ENCODE results near the gene SEC31A.
"Not testable (repeated sequence)": the region's sequence is repeated elsewhere in the genome, so short reads cannot be mapped to it uniquely, and the experiment has no call there.

SEC31A gene

DNA sequence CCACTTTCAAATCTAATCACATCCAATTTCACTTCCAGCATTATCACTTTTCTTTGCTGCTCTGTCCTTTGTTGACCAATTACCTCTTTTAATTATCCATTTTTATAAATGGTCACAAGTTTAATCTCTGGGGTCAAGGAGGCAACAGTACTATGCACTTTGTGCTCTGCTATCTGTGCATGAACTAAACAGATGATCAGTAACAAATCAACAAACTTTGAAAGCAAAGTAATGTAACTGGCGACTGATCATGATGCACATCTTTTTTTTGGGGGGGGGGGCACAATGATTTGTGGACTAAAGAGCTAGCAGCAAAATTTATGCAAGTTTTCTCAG, 1.5 kb upstream of the SEC31A start:
- DNase-seq (ENCODE audit: low read depth) = no peak

DNA sequence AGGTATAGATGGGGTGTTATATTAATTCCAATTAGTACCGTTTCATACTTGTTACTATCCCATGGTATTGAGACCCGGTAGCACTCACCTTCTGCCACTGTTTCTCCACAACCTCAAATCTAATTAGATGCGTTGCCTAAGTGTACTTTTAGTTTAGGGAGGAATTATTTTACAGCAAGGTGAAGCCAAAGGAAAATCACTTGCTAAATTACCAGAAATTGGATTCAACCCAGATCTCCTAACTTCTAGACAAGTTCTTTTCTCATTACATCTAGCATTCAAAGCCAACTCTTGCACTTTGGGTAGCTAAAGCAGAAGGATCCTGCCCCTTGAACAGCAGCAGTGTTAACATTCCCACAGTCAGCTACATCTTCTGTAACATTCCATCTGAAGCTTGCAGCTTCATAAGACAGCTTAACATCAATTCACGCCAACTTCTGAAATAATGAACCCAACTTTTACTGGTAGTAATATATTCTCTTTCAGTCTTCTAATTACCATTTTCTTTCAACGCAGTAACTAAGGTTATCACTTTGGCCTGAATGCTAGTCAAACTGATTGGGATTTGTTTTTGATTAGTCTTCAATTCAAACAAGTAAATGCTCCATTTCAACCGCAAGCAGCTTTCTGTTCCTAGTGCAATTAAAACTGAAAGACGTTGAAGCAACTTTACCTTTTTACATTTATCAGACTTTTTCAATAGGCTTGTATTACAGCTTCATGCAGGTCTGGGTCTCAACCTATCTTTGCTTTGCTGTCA, 934 bp upstream of the SEC31A start:
- DNase-seq (ENCODE audit: low read depth) = no peak

DNA sequence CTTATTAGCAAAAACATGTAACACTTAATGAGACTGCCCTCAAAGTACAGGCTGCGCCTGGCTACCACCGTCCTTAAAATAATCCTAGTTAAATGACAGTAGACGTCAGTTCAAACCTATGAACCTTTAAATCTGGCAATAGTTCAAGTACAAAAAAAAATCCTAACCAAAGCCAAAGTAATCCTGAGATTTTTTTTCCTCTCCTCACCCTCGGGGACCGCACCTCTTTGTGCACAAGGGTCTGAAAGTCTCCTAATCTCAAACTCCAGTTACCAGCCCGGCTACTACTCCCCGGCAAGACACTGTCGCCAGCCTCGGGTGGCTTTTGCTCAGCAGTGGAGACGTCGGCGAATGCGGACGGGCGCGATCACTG, 439 bp downstream of the SEC31A start:
- DNase-seq (ENCODE audit: low read depth) = no peak

DNA sequence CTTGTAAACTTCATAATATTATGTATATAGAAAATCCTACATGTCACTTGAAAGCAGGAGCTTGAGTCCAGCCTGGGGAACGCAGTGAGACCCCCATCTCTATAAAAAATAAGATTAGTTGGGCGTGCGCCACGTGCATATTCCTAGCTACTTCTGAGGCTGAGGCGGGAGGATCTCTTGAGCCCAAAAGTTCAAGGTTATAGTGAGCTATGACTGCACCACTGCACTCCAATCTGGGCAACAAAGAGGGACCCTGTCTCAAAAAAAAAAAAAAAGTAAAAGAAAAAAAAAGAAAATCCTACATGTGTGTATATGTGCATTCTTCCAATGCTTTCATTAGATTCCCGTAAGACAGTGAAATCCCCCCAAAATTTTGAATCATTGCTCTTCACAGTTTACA, 1.7 kb downstream of the SEC31A start:
- DNase-seq (ENCODE audit: low read depth) = no peak

DNA sequence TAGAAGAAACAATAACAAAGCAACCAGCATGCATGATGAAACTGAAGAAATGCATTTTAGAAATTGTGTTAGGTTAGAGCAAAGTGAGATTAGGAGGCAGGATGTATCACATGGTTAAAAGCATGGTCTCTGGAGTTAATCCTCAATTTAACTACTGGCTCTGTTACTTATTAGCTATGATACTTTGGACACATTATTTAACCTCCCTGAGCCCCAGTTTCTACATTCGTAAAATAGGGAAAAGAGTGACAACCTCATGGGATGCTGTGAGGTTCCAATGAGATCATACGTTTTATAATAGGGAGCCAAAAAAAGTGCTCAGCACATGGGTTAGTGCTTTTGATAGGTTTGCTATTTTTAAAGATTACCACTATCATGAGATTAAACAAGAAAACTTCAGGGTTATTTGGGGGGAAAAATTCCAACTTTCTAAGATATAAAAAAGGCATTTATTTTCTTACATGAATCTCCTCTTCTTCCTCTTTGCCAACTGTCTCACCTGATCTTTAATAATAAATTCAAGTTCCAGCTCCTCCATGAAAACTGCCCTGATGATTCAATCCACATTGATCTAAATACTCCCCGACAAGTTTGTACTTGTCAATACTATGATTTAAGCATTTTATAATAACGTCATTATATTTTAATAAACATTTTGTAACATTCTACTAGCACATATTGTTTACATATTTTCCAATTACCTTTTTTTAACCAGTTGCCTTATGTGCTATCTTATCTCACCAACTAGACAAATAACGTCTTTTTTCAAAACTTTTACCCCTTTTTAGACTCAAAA, 4.6 kb downstream of the SEC31A start:
- DNase-seq (ENCODE audit: low read depth) = no peak

DNA sequence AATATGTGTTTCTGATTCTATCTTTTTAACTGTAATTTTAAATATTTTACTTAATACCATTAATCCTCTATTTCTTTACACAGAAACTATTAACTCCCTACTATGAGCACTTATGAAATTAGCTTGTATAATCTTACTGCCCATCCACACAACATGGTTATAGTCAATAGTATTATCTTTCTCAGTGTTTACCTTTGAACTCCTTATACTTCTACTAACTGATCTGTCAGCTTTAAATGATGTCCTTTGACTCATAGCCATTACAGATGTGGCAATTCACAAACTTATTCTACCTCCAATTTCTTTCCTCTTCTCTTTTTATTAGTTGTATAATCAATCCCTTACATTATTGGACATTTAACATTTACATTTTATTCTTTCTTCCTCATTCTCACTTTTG, 5.5 kb downstream of the SEC31A start:
- DNase-seq (ENCODE audit: low read depth) = no peak

DNA sequence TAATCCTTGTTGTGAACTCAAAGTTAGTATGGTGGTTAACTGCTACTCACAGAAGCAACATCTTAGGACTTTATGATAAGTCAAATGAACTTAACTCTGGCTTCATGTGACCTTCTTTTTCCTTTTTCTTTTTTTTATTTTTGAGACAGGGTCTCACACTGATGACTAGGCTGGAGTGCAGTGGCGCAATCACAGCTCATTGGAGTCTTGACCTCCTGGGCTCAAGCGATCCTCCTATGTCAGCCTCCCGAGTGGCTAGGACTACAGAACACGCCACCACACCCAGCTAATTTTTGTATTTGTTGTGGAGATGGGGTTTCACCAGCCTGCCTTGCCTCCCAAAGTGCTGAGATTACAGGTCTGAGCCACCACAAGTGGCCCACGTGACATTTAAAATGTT, 22.4 kb downstream of the SEC31A start:
- no peak for DNase-seq (ENCODE audit: low read depth)

DNA sequence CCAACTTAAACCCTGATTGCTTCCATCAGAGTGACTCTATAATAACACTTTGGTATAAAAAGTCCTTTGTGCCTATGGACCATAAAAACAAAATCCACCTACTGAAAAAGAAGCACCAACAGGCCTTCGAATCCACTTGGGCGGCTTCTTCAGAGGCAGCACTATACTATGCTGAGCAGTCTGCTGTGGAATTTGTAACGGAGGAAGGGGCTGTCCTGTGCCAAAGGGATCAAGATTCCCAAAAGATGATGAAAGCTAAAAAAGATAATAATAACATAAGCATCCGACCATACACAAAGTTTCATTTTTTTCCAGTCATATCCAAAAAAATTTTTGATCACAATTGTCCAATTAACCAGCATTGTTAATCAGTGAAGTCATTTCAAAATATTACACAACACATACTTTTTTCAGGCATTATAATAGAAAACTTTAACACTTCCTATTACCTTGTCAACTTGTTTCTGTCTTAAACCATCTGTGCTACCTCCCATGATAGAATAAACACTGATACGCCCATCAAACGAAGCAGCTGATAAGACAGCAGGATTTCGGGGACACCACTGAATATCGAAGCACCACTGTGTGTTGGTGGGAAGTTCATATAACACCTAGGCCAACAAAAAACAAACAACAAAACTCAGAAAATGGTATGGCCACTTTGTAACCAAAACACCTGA, 24.1 kb downstream of the SEC31A start:
- no peak for DNase-seq (ENCODE audit: low read depth)

DNA sequence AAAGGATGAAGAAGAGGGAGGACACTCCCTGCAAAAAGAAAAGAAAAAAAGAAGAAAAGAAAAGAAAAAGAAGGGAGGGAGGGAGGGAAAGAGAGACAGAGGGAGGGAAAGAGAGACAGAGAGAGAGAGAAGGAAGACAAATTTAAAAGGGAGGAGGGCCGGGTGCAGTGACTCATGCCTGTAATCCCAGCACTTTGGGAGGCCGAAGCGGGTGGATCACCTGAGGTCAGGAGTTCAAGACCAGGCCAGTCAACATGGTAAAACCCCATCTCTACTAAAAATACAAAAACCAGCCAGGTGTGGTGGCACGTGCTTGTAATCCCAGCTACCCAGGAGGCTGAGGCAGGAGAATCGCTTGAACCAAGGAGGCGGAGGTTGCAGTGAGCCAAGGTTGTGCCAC, 24.9 kb downstream of the SEC31A start:
- DNase-seq (ENCODE audit: low read depth) = not testable (repeated sequence)

DNA sequence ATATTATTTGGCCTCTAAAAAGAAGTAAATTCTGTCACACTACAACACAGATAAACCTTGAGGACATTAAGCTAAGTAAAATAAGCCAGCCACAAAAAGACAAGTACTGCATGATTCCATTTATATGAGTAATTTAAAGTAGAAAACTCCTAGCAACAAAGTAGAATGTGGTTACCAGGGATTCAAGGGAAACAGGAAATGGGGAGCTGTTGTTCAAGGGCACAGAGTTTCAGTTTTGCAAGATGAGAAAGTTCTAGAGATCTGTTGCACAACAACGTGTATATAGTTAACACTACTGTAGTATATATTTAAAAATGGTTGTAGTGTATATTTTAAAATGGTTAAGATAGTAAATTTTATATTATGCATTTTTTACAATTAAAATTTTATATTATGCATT, 25.4 kb downstream of the SEC31A start:
- DNase-seq (ENCODE audit: low read depth) = no peak

DNA sequence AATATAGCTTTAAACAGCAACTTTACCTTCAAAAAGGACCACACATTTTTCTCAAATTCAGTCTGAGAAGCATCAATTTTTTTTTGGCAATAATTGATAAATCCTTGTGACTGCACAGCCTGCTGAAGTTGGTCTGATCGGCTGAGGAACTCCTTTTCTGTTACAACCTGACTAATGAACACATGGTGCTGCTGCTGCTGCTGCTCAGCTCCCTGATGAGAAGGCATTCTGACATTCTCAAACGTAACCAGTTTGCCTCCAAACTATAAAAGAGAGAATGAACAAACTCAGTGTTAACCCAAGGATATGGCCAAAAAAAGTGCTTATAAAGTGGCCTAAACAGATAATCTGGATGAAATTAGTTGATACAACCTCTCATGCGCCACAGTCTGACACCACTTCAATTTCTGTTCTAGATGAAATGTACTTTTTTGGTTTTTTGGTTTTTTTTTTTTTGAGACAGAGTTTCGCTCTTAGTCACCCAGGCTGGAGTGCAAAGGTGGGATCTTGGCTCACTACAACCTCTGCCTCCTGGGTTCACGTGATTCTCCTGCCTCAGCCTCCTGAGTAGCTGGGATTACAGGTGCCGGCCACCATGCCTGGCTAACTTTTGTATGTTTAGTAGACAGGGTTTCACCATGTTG, 26.5 kb downstream of the SEC31A start:
- no peak for DNase-seq (ENCODE audit: low read depth)

DNA sequence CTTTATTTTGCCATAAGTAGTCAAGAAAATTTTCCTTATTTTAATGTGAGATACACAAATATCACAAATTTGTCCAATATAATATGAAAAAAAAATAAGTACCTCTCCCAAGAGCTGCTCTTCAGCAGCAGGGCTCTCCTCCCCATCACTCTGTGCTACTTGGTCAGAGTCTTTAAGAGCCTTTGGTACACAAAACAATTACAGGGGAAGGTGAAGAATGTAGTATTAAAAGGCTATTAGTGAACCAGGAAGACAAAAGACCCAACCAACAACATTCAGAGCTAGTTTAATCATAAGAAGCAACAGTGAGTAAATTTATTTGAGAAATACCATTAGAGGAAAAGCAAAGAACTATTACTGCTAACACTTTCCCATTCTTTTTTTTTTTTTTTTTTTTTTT, 29.4 kb downstream of the SEC31A start:
- DNase-seq (ENCODE audit: low read depth) = no peak

DNA sequence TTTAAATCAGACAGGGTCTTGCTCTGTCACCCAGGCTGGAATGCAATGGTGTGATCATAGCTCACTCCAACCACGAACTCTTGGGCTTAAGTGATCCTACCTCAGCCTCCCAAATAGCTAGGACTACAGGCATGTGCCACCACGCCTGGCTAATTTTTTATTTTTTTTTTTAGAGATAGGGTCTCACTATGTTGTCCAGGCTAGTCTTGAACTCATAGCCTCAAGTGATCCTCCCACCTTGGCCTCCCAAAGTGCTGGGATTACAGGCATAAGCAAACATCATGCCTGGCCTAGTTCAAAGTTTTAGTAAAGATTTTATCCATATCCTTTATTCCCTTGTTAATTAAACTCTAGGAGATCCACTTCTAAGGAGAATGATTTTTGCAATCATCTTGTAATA, 30.5 kb downstream of the SEC31A start:
- not testable (repeated sequence) for DNase-seq (ENCODE audit: low read depth)

DNA sequence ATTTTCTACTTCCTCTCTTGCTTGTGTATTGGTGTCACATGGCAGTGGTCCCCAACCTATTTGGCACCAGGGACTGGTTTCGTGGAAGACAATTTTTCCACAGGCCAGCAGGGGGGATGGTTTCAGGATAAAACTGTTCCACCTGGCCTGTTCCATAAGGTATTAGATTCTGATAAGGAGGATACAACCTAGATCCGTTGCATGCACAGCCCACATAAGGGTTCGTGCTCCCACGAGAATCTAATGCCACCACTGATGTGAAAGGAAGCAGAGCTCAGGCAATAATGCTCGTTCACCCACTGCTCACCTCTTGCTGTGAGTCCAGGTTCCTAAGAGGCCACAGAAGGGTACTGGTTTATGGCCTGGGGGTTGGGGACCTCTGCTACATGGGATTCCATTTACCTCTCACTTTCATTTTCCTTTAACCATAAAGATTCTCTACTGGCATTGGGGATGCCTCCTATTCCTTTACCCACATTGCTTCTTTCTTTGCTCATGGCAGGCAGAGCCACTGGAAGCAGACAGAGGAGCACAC, 38.1 kb downstream of the SEC31A start:
- DNase-seq (ENCODE audit: low read depth) = no peak

DNA sequence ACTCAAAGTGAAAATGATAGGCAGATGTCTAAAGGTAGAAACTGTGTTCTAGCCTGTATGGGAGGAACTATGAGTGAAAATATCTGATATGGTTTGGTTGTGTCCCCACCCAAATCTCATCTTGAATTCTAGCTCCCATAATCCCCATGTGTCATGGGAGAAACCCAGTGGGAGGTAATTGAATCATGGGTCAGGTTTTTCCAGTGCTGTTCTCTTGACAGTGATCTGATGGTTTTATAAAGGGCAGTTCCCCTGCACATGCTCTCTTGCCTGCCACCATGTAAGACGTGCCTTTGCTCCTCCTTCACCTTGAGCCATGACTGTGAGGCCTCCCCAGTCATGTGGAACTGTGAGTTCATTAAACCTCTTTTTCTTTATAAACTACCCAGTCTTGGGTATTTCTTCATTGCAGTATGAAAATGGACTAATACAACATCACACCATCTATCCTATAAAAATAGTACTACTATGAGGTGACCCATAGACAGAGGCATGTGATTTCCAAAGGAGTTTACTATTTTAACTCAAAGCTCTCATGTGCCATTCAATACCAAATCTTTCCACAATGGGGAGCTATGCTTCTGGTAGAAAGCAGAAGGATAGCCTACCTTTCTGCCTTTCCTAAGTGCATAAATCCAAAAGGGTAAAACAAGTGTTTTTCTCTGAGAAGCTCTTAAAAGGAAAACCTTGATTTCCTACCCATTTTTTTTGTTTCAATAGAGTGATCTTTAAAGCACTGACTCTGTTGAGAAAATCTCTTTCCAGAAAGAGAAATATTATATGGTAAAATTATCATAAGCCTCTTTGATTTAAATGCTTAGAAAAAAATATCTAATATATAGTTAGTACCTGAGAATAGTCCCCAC, 38.8 kb downstream of the SEC31A start:
- DNase-seq (ENCODE audit: low read depth) = no peak

DNA sequence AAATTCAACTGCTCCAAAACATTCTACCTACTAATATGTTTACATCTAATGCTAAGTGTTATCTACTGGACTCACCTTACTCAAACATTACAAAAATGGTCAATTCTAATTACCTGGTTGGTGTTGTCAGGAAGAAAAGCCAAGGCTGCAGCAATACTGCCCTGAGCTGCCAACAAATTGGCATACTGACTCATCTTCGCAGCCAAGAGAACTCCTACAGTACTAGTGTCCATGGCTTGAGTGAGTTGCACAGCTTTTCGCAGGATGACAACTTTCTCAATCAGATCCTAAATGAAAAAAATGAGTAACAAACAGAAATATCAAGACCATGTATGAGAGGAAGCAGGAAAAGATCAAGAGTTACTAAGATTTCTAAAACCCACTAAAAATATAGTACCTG, 39.6 kb downstream of the SEC31A start:
- no peak for DNase-seq (ENCODE audit: low read depth)

DNA sequence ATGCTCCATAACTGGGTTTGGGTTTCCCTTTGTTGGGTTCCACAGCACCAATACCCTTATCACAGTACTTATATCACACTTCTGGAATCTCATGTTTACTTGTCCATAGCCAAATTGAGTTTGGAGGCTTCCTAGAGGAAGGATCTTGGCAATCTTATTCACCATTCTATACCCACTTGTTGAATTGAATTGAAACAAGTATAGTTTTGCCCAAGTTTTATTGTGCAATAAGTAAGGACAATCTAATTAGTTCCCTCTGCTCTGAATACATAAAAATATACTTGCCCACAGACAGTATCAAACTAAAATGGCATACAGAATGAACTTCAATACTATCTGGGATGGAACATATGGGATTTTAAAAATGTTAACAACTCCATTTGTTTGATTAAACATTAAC, 40.3 kb downstream of the SEC31A start:
- no peak for DNase-seq (ENCODE audit: low read depth)

DNA sequence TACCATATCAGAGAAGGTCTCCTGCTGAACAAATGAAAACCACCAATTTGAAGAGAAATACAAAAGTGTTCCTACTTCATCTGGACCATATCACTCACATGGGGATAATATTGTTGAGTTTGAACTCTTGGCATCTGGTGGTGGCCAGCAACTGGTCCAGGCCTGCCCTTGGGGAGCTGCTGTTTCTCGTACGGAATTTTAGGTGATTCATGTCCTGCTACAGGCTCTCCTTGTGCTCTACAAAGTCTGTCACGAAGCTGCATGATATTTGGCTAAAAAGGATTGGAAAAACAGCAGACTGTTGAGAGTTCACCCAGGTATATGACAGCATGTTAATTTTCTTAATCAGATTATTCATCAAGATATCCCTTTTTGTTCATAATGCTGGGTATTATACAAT, 42.2 kb downstream of the SEC31A start:
- no peak for DNase-seq (ENCODE audit: low read depth)

DNA sequence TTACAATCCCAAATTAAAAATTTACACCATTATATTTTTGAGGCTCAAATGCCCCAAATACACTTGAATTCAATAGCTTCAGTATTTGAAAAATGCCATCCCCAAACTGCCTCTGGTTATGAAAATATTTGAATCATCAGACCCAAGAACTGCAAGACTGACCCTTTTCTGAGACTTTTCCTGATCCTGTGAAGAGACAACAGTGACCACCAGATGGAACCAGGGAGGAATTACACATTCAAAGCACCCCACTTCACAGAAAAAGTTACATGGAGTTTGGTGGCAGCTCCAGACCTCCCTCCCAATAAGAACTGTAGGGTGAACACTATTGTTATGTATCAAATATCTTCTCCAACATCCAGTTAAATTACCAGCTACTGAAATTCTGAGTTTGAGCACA, 48.4 kb downstream of the SEC31A start:
- DNase-seq (ENCODE audit: low read depth) = no peak

DNA sequence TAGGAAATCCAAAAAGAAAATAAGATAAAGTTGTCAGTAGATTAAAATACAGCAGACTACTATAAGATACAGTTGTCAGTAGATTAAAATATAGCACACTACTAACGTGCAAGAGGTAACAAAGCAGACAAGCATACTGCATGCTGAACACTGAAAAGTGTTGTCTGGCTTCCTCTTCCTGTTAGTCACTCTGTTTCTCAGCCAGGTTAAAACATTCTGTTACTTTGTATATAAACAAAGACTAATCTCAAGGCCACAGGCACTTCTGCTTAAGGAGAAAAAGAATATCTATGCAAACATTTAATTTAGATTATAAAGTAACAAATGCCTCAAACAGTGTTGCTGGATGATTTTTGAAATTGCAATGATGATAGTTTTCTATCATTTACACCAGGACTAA, 51.3 kb downstream of the SEC31A start:
- no peak for DNase-seq (ENCODE audit: low read depth)

DNA sequence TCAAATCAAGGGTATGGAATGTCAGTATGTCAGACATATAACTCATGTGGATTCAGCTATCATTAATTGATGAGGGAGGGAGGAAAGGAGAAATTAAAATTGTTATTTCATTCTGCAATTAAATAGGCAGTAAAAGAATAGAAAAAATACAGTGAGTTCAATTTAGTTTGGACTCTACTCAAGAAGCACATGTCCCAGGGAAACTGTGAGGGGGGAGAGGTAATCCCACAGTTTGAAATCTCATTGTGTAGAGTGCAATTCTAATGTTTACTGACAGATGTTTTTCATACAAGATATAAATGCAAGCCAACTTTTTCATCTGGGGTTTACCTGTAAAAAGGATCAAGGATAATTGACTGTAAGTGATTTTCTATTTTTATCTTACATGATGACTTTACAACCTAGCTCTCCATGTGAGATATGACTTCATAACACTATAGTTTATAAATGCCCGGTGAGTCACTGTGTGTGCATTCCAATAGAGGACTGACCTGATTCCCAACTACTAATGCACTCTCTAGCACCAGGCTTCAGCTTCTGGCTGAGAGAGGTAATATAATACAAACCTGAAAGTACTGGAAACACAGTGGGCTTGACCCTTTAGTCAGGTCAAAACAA, 57.1 kb downstream of the SEC31A start:
- DNase-seq (ENCODE audit: low read depth) = no peak
